ENCODE data around the gene BMPR1B.

GRCh38 chr4:94931626-94932025 lies 173.9 kb downstream of the BMPR1B start:
- TF ChIP-seq CTCF (IDR thresholded peaks at IDR 0.05; ENCODE audit: low read depth, low read length, poor library complexity, severe bottlenecking) (no peak), EZH2phosphoT487 (IDR thresholded peaks at IDR 0.05; ENCODE audit: borderline replicate concordance, low read length) (no peak)

All from DOHH2 (cell line).